Right lobe of liver (tissue), 4 donors: Measurements from ENCODE around the gene CBY1.

Experiments used
- POLR2A ChIP-seq: fragments of 450-650 bp; IDR thresholded peaks from one replicate; pipeline ENCODE4 v1.6.1; 2017; ENCODE audit warnings: antibody characterized with exemption, mild to moderate bottlenecking
- TF ChIP-seq, protein P1 (sequence below), 4 donors: fragments of 200-600 bp in 3 of 4; fragments of 450-650 bp in 1 of 4; IDR thresholded peaks; one replicate each; pipeline versions ENCODE4 v1.5.1 to v1.8.0; 2016 to 2022; ENCODE audit warnings: antibody characterized with exemption in 4 of 4, mild to moderate bottlenecking in 2 of 4
- donor health status: DM: no; HTN: no; CAD: no.
- donor health status: DM: no; HTN: no; CAD: no.
- donor health status: DM: no; HTN: yes; CAD: no.

- TF ChIP-seq, protein P1, sequence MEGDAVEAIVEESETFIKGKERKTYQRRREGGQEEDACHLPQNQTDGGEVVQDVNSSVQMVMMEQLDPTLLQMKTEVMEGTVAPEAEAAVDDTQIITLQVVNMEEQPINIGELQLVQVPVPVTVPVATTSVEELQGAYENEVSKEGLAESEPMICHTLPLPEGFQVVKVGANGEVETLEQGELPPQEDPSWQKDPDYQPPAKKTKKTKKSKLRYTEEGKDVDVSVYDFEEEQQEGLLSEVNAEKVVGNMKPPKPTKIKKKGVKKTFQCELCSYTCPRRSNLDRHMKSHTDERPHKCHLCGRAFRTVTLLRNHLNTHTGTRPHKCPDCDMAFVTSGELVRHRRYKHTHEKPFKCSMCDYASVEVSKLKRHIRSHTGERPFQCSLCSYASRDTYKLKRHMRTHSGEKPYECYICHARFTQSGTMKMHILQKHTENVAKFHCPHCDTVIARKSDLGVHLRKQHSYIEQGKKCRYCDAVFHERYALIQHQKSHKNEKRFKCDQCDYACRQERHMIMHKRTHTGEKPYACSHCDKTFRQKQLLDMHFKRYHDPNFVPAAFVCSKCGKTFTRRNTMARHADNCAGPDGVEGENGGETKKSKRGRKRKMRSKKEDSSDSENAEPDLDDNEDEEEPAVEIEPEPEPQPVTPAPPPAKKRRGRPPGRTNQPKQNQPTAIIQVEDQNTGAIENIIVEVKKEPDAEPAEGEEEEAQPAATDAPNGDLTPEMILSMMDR (IDR thresholded peaks at IDR 0.05): peak in 2 of 4 donors; percentile 29 to 36
- TF ChIP-seq POLR2A: peak; percentile 90
Measured at GRCh38 chr22:38705235-38706100, 49.0 kb downstream of the CBY1 start, which contains the start of gene GTPBP1.
